Activated naive CD4-positive, alpha-beta T cell treated with anti-CD3 and anti-CD28 coated beads, Interleukin-2, amount 10 ng/mL, durations not matched to agents 7 days and 5 days (primary cell): ENCODE data around the gene FAM89B.

ENCODE experiments used
- CTCF ChIA-PET: fragments of 350-600 bp; sonication (Branson Sonifier 250); formaldehyde crosslinking; loops from one replicate; lab custom pipeline; 2021; ENCODE audit warnings: antibody characterized with exemption; lab: Charles Lee
- DNase-seq: peaks from one replicate; pipeline ENCODE4 v3.0.0-alpha.2; 2020
- H3K27ac Mint-ChIP-seq: one replicate; pipeline ENCODE4 v1.8.0; 2021; ENCODE audit warnings: mild to moderate bottlenecking, moderate library complexity, mixed read lengths
- H3K27me3 Mint-ChIP-seq: one replicate; pipeline ENCODE4 v1.8.0; 2021; ENCODE audit warnings: mild to moderate bottlenecking, mixed read lengths
- H3K36me3 Mint-ChIP-seq: one replicate; pipeline ENCODE4 v1.8.0; 2021; ENCODE audit warnings: mixed read lengths
- H3K4me1 Mint-ChIP-seq: one replicate; pipeline ENCODE4 v1.8.0; 2021; ENCODE audit warnings: mixed read lengths
- H3K4me3 Mint-ChIP-seq: one replicate; pipeline ENCODE4 v1.8.0; 2021; ENCODE audit warnings: mild to moderate bottlenecking, moderate library complexity, mixed read lengths
- H3K9me3 Mint-ChIP-seq: one replicate; pipeline ENCODE4 v1.8.0; 2021; ENCODE audit warnings: mixed read lengths

Gene FAM89B

DNA sequence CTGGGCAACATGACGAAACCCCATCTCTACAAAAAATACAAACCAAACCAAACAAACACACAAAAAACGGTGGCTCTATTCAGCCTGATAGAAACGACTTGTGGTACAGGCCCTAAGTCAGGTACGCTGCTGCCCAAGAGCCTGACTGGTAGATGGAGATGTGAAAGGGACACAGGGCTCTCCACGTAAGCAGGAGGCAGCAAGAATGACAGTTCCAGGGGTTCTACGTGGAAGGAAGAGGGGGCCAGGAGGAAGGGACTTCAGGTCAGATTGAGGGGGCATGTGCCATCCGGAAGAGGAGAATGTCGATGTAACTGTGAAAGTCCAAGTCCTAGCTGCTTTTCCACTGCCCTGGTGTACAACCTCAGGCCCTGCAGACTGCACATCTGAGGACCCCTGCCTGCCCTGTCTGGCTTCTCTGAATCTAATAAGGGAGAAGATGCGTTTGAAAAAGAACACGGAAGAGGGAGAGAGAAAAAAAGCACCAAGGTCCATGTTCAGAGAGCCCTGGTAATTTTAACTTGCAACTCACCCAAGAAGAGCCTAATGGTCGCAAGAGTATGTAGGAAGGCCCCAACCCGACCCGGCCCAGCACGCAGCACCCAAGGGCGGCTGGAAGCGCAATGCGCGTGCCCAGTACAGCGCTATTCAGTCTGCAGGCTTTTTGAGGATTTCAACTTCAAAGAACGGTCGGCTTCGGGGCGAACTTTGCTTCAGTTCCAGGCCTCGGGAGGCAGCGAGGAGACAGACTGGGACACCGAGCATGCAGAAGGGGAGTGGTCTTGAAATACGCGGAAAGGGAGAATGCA, 3.0 kb upstream of the FAM89B start:
- H3K27me3 Mint-ChIP-seq = peaks cover 4% of the 10 kb centered on the region
- no peak for DNase-seq
- CTCF ChIA-PET = interaction anchor here (1.2 to 5.6 kb wide), 3 partner anchors 17 to 45 kb away, joined by 3 to 95 read pairs (median 24); no protein-coding TSS in a partner anchor
- no peaks in the 10 kb centered on the region for H3K9me3 Mint-ChIP-seq
- H3K27ac Mint-ChIP-seq = peak overlapping the region; percentile 98
- H3K4me1 Mint-ChIP-seq = peaks cover 74% of the 10 kb centered on the region
- peaks cover 23% of the 10 kb centered on the region for H3K36me3 Mint-ChIP-seq
- peak overlapping the region; percentile 93 for H3K4me3 Mint-ChIP-seq

DNA sequence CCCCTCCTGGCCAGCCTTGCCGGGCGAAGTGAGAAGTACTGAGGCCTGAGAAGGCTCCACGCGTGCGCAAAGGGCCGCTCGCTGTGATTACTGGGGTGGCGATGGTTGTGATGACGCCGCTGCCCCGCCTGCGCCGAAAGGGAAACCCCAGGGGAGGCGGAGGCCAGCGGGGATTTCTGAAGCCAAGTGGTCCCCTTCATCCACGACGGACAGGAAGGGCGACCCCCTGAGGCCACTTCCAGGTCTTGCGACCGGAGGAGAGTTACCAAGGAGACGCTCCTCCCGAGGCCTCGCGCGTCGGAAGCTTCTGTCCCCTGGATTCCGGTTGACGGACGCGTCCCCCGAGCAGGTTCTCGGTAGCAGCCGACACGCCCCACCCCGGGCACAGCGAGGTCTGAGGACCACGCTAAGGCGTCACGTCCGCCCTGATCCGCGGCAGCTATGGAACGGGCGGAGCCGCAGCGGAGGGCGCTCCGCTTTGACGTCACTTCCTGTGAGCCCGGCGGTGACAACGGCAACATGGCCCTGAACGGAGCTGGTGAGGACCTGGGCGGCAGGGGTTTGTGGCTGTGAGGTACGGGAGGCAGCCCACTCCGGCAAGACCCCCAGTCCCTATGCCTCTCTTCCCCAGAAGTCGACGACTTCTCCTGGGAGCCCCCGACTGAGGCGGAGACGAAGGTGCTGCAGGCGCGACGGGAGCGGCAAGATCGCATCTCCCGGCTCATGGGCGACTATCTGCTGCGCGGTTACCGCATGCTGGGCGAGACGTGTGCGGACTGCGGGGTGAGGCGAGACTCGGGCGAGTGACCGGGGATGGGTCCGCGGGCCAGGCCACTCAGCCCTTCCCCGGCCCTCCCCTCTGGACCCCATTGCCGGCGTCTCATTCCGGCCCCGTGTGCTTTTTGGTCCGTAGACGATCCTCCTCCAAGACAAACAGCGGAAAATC, 2.1 kb upstream of the FAM89B start, which contains the start of gene ZNRD2:
ZNRD2 (plus strand) TSS at position 505 of the 946 bp plus-strand sequence; CDS start at position 520, 15 bp downstream.
- Mint-ChIP-seq H3K4me3 (peak within 1 kb of the TSS; percentile 93), H3K27ac (peak within 1 kb of the TSS; percentile 98), H3K36me3 (peaks cover 29% of the 10 kb centered on the region), H3K4me1 (peaks cover 72% of the 10 kb centered on the region), H3K9me3 (no peaks in the 10 kb centered on the region), H3K27me3 (peaks cover 8% of the 10 kb centered on the region)
- peak; percentile 99 for DNase-seq
- CTCF ChIA-PET = interaction anchor here (0.9 to 5.6 kb wide), 9 partner anchors 10 to 45 kb away, joined by 3 to 95 read pairs (median 18); no protein-coding TSS in a partner anchor

DNA sequence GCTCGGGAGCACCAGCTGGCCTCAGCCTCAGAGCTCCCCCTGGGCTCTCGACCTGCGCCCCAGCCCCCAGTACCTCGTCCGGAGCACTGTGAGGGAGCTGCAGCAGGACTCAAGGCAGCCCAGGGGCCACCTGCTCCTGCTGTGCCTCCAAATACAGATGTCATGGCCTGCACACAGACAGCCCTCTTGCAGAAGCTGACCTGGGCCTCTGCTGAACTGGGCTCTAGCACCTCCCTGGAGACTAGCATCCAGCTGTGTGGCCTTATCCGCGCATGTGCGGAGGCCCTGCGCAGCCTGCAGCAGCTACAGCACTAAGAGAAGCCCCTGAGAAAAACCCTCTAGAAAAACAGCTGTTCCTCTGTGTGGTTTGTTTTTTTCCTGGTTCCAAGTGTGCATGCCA, 918 bp upstream of the FAM89B start:
- H3K4me3 Mint-ChIP-seq = peak overlapping the region; percentile 93
- H3K36me3 Mint-ChIP-seq = peaks cover 29% of the 10 kb centered on the region
- peaks cover 8% of the 10 kb centered on the region for H3K27me3 Mint-ChIP-seq
- H3K4me1 Mint-ChIP-seq = peaks cover 64% of the 10 kb centered on the region
- no peaks in the 10 kb centered on the region for H3K9me3 Mint-ChIP-seq
- CTCF ChIA-PET = interaction anchor here (0.6 to 5.6 kb wide), 11 partner anchors 11 to 49 kb away, joined by 3 to 95 read pairs (median 9); no protein-coding TSS in a partner anchor
- peak overlapping the region; percentile 98 for H3K27ac Mint-ChIP-seq
- no peak for DNase-seq

DNA sequence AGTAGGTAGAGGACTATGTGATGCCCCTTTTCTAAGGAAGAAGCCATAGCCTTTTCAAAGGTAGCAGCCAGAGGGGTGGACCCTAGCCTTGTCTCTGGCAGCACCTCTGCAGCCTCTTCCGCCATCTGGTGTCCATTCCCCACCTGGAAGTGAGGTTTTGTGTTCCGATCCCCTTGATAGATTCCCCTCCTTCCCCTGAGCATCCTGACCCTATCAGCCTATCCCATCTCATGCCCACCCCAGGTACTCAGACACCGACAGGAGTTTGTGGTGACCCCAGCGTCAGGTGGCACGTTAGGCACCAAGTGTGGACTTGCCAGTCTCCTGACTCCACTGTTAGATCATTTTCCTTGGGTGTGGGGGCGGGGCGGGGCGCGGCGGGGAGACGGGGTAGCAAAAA, 398 bp upstream of the FAM89B start:
- DNase-seq = peak; percentile 60
- Mint-ChIP-seq H3K27ac (peak overlapping the region; percentile 98), H3K4me1 (peaks cover 62% of the 10 kb centered on the region), H3K36me3 (peaks cover 29% of the 10 kb centered on the region), H3K4me3 (peak overlapping the region; percentile 93), H3K9me3 (no peaks in the 10 kb centered on the region), H3K27me3 (peaks cover 8% of the 10 kb centered on the region)
- CTCF ChIA-PET = interaction anchor here (0.6 to 5.6 kb wide), 13 partner anchors 11 to 50 kb away, joined by 3 to 95 read pairs (median 8); no protein-coding TSS in a partner anchor

DNA sequence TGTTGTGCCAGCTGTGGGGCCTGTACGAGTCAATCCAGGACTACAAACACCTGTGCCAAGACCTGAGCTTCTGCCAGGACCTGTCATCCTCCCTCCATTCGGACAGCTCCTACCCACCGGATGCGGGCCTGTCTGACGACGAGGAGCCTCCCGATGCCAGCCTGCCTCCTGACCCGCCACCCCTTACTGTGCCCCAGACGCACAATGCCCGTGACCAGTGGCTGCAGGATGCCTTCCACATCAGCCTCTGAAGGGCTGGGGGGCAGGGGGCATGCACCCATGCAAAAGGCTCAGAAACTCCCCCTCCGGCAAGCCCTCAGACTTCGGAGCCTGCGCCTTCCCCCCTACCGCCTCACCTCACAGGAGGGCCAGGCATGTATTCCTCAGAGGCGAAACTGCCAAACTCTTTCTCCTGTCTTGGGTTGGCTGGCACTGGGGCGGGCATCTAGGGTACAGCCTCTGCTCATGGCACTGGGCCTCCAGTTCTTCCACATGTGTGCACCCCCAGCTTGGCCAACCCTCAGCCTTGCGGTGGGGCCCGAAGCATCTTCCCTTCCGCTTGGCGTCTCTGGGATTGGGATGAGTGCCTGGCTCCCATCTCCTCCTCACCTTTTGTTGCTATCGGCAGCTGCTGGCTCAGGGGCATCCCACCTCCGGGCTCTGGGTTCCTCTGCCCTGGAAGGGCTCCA, 1.2 kb downstream of the FAM89B start:
- DNase-seq = peak; percentile 44
- no peaks in the 10 kb centered on the region for H3K9me3 Mint-ChIP-seq
- H3K4me1 Mint-ChIP-seq = peaks cover 63% of the 10 kb centered on the region
- peak overlapping the region; percentile 78 for H3K4me3 Mint-ChIP-seq
- H3K36me3 Mint-ChIP-seq = peaks cover 29% of the 10 kb centered on the region
- peak overlapping the region; percentile 88 for H3K27ac Mint-ChIP-seq
- peaks cover 8% of the 10 kb centered on the region for H3K27me3 Mint-ChIP-seq
- CTCF ChIA-PET = interaction anchor here (0.7 to 5.6 kb wide), 9 partner anchors 14 to 286 kb away, joined by 3 to 95 read pairs (median 4); partner anchors contain the start of gene PCNX3

DNA sequence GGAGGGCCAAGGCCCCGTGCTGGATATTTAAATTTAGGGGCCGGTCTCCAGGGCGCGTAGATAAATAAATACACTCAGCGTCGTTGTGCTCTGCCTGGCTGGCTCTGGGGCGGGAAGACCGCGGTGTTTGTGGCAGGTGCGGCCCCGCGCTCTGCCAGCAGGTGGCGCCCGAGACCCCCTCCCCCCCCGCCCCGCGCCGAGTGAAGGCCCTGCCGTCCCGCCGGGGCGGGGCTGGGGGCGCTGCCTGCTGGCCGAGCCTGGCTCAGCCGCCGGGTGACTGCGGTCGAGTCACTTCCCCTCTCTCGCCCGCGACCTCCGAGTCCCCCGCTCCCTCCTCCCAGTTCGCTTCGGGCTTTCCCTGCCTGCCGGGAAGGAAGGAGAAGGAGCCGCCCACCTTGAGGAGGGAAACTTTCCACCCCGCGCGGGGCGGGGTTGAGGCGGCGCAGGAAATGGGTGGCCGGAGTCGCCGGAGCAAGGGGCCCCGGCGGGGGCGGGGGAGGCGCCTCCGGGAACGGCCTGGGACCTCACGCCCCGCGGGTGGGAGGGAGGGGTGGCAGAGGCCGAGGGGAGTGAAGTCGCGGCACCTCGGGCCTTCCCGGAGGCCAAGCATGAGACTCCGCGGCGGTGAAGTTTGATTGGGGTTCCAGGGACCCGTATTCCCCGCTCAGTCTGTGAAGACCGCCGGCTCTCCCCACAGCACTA, 1.9 kb downstream of the FAM89B start:
- DNase-seq = peak; percentile 92
- Mint-ChIP-seq H3K4me1 (peaks cover 62% of the 10 kb centered on the region), H3K27me3 (peaks cover 8% of the 10 kb centered on the region), H3K36me3 (peaks cover 27% of the 10 kb centered on the region), H3K27ac (peak overlapping the region; percentile 97), H3K4me3 (peak overlapping the region; percentile 85), H3K9me3 (no peaks in the 10 kb centered on the region)
- CTCF ChIA-PET = interaction anchor here (0.7 to 5.6 kb wide), 8 partner anchors 13 to 33 kb away, joined by 3 to 95 read pairs (median 26); no protein-coding TSS in a partner anchor

DNA sequence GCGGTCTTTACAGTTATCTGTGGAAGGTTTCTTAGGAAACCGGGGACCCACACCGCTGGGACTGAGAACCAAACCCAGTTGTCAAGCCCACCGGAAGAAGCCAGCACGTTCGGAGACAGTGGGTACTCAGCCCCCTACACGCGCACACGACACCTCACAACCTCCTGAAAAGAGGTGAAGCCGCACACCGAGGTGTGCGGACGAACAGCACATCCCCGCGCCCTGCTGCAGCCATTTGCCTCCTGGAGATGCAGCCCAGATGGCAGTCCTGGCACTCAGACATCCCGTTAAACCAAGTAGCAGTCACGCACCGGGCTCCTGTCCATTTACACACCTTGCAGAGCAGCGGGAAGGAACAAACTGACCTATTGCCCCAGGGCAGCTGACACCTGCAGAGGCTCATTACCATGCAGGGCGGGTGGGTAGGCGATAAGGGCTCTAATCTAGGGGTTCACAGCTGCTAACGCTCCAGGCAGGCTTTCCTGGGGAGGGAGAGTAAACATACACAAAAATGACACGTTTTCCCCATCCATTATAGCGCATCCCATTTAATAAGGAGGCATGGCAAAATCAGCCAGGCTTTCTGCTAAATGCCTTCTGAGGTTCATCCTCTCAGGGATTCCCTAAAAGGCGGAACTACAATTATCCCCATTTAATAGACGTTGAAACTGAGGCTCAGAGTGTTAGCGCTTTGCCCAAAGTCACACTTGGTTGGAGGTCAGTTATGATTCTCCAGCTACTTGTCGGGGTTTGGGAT, 2.7 kb downstream of the FAM89B start:
- peaks cover 63% of the 10 kb centered on the region for H3K4me1 Mint-ChIP-seq

DNA sequence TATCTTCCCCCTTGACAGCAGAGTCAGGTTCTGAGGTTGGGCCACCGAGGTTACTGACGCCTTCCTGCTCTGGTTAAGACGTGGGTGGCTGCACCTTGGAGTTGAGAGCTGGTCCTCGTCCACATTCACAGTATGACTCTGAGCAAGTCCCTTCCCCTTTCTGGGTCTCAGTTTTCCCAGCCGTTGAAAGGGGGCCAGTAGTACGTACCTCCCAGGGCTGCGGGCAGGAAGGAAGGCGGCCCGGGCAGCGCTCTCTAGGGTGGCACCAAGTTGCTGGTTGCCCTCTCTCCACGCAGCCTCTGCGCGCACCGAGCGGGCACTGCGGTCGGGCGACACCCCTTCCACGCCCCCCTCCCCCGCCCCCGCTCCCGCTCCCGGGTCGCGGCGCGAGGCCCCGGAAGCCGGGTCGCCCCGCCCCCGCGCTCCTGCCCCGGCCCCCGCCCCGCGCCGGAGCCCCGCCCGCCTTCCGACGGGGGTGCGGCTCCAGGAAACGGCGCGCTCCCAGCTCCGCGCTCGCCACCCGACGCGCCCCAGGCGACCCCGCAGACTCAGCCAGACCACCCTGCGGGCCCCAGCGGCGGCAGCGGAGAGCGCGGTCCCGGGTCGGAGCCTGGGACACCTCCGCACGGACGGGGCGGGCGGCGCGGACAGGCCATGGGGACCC, 3.4 kb downstream of the FAM89B start, which contains the start of gene EHBP1L1:
EHBP1L1 (plus strand) TSS at position 486 of the 664 bp plus-strand sequence. CDS start 250 bp downstream, outside the sequence.
- H3K4me3 Mint-ChIP-seq = peak within 1 kb of the TSS; percentile 85
- CTCF ChIA-PET = interaction anchor here (1.3 to 4.5 kb wide), 4 partner anchors 12 to 35 kb away, joined by 4 to 60 read pairs (median 19); partner anchors contain the start of gene KCNK7
- peaks cover 31% of the 10 kb centered on the region for H3K36me3 Mint-ChIP-seq
- H3K27ac Mint-ChIP-seq = peak within 1 kb of the TSS; percentile 97
- DNase-seq = peak; percentile 88
- H3K9me3 Mint-ChIP-seq = no peaks in the 10 kb centered on the region
- H3K27me3 Mint-ChIP-seq = peaks cover 4% of the 10 kb centered on the region
- peaks cover 61% of the 10 kb centered on the region for H3K4me1 Mint-ChIP-seq

More for the DNA sequence above, 2.7 kb downstream of the FAM89B start:
- DNase-seq = no peak
- Mint-ChIP-seq H3K27ac (peak overlapping the region; percentile 97), H3K9me3 (no peaks in the 10 kb centered on the region), H3K4me3 (peak overlapping the region; percentile 85), H3K27me3 (peaks cover 8% of the 10 kb centered on the region), H3K36me3 (peaks cover 29% of the 10 kb centered on the region)
- CTCF ChIA-PET = interaction anchor here (1.3 to 4.5 kb wide), 3 partner anchors 13 to 34 kb away, joined by 7 to 60 read pairs (median 31); partner anchors contain the start of gene KCNK7

DNA sequence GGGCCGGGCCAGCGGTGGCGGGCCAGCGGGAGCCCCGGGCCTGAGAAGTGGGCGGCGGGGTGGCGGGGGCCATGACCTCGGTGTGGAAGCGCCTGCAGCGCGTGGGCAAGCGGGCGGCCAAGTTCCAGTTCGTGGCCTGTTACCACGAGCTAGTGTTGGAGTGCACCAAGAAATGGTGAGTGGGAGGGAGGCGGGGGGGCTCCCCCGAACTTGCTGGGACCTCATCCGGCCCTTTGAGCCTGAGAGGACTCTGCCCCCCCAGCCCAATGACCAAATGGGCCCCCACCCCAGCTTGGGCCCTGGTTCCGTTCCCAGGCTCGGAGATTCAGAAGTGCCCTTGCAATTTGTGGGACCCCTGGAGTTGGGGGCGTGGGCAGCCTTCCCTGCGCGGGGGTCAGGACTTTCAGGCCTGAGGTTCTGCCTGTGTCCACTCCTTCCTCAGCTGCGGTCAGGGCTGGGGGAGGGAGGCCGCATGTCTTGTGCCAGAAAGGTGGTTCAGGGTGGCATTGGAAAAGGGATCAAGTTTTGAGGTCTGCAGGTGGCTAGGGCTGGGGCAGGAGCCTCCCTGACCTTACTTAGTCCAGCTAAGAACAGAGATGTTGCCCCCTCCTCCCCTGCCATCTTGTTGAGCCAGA, 4.0 kb downstream of the FAM89B start:
- H3K27ac Mint-ChIP-seq = peak overlapping the region; percentile 85
- DNase-seq = peak; percentile 44
- H3K27me3 Mint-ChIP-seq = peaks cover 4% of the 10 kb centered on the region
- H3K9me3 Mint-ChIP-seq = no peaks in the 10 kb centered on the region
- CTCF ChIA-PET = interaction anchor here (1.8 to 4.5 kb wide), 4 partner anchors 12 to 36 kb away, joined by 4 to 60 read pairs (median 25); partner anchors contain the start of gene KCNK7
- peaks cover 33% of the 10 kb centered on the region for H3K36me3 Mint-ChIP-seq
- peak overlapping the region; percentile 83 for H3K4me3 Mint-ChIP-seq
- H3K4me1 Mint-ChIP-seq = peaks cover 56% of the 10 kb centered on the region

DNA sequence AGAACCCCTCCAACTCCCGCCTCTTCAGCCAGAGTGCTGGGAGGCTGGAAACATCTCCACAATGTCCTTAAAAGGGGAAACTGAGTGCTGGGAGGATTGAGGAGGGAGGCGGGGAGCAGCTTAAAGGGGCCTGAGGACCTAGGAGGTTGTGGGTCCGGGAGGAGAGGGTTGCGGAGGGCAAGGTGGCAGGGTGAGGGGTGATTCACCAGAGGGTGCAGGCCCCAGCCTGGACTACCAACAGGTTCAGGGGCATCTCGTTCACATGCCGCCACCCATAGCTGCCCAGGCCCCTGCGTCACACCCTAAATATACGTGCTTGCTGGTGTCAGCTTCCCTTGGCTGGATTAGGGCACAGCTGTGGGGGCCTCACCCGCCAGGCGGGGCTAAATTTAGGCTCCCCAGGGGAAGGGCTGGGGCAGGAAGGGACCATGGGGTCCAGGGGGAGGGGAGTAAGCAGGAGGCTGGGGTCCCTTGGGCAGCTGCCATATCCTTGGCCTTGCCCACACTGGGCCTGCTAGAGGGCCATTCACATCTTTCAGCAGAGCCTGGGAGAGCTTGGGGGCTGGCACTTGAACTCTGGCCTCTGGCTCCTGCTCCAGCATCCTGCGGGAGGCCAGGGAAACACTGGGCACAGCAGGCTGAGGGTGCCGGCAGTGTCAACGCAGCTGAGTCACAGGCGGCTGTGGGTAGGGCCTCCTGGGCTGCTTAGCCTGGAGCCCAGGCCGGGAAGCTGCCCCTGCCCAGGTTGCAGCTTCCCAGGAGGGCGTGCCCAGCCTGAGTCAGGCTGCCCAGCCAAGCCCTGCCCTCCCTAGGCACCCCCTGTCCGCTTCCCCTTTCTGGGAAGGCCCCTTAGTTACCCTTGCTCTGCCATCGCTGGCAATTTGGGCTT, 4.8 kb downstream of the FAM89B start:
- Mint-ChIP-seq H3K4me1 (peaks cover 48% of the 10 kb centered on the region), H3K36me3 (peaks cover 36% of the 10 kb centered on the region), H3K27ac (peak overlapping the region; percentile 85), H3K4me3 (peak overlapping the region; percentile 83), H3K27me3 (peaks cover 4% of the 10 kb centered on the region), H3K9me3 (no peaks in the 10 kb centered on the region)
- CTCF ChIA-PET = interaction anchor here (1.8 to 4.5 kb wide), 4 partner anchors 11 to 37 kb away, joined by 4 to 60 read pairs (median 25); partner anchors contain the start of gene KCNK7
- DNase-seq = no peak
